Lung (tissue), 13 donors: ENCODE measurements around the gene IL23A. TPM values are rescaled to one million over a fixed set of nuclear protein-coding genes. Genes with fewer than 3 reads are reported as not detected.

Source experiments
- ATAC-seq: fragments of 200-7000 bp; cut with Tn5 transposase; one replicate; pipeline ENCODE4 v1.9.1; 2020; ENCODE audit warnings: moderate number of reproducible peaks; ENCODE audit not compliant: insufficient read depth, low FRiP score
- DNase-seq, 3 donors: peaks; one replicate each; pipeline ENCODE4 v3.0.0-alpha.2; 2013 to 2017
- H3K27ac ChIP-seq, 2 donors: one replicate each; pipeline ENCODE4 v1.5.1; 2013; ENCODE audit warnings: mild to moderate bottlenecking in 2 of 2, moderate library complexity in 2 of 2, control low read depth in 1 of 2, inconsistent platforms in 1 of 2, low read depth in 1 of 2, low read length in 1 of 2
- H3K27me3 ChIP-seq, 3 donors: one replicate each; pipeline ENCODE4 v1.5.1; 2013; ENCODE audit warnings: low read length in 2 of 3; ENCODE audit not compliant: control insufficient read depth in 3 of 3, insufficient read depth in 3 of 3
- H3K36me3 ChIP-seq, 4 donors: one replicate each; pipeline ENCODE4 v1.5.1; 2013; ENCODE audit warnings: low read length in 4 of 4, mild to moderate bottlenecking in 1 of 4, moderate library complexity in 1 of 4; ENCODE audit not compliant: control insufficient read depth in 4 of 4, insufficient read depth in 4 of 4
- H3K4me1 ChIP-seq, 5 donors: one replicate each; pipeline ENCODE4 v1.5.1; 2013; ENCODE audit warnings: low read length in 5 of 5, mild to moderate bottlenecking in 2 of 5, moderate library complexity in 1 of 5; ENCODE audit not compliant: control insufficient read depth in 5 of 5, insufficient read depth in 5 of 5
- H3K4me3 ChIP-seq: one replicate; pipeline ENCODE4 v1.5.1; 2013; ENCODE audit warnings: mild to moderate bottlenecking, control low read depth, moderate library complexity
- H3K9ac ChIP-seq, 2 donors: one replicate each; pipeline ENCODE4 v1.5.1; 2013; ENCODE audit warnings: low read length in 2 of 2, control low read depth in 1 of 2; ENCODE audit not compliant: insufficient read depth in 1 of 2
- H3K9me3 ChIP-seq, 4 donors: one replicate each; pipeline ENCODE4 v1.5.1; 2013; ENCODE audit warnings: low read length in 3 of 4, mild to moderate bottlenecking in 1 of 4, moderate library complexity in 1 of 4; ENCODE audit not compliant: control insufficient read depth in 4 of 4, insufficient read depth in 3 of 4
- WGBS, 2 donors: extraction: QIAGEN DNeasy Blood & Tissue Kit; methylation state at CpG; one replicate each; pipeline ENCODE4 v1.1.7; 2013; 5-methylcytosine and 5-hydroxymethylcytosine counted together
- polyA plus RNA-seq, 2 donors: library from polyadenylated mRNA; stranded (reverse); fragments of 200-250 nt; gene quantifications; one replicate each; pipeline ENCODE4 v1.2.1, GENCODE V29; 2013
- small RNA-seq: library from RNA; depleted of rRNA; stranded (forward); fragments of <200 nt; gene quantifications from one replicate; pipeline ENCODE3, GENCODE V24; 2014; ENCODE audit warnings: low replicate concordance
- total RNA-seq, 2 donors: library from RNA; depleted of rRNA in 1 of 2; stranded (reverse); fragments of >200 nt in 1 of 2; gene quantifications; one replicate each; pipeline ENCODE4 v1.2.1, GENCODE V29; 2014 to 2021
- TF ChIP-seq, protein P1 (sequence below): IDR thresholded peaks from 2 replicates; pipeline ENCODE4 v1.5.1; 2012; ENCODE audit warnings: mild to moderate bottlenecking; ENCODE audit errors: control extremely low read depth, extremely low read depth
- donor health status: control.
- donor health status: control.
- donor health status: Bipolar disorder and iron deficiency.
- donor health status: healthy.
- donor health status: DM: yes; HTN: yes; CAD: no.

IL23A gene
- total and polyA plus RNA-seq, 4 donors, result 0.34 to 4.0 (median 0.60) TPM

DNA sequence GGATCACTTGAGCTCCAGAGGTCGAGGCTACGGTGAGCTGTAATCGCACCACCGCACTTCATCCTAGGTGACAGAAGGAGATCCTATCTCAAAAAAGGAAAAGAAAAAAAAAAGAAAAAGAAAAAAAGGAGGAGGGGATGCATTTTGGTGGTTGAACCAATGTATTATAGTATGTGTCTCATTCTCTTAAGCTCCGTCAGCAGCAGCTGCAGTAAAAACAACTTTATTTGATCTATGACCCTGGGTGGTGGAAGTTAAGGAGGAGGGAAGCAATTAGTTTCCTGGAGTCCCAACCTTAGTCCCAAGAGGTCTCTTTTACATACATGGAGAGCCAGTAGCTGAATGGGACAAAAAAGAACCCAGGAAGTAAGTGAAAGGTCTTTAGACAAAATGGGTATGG, 50.7 kb downstream of the IL23A start:
- ATAC-seq (no peak), DNase-seq (peak in 1 of 3 donors; percentile 9)
- TF ChIP-seq, protein P1, sequence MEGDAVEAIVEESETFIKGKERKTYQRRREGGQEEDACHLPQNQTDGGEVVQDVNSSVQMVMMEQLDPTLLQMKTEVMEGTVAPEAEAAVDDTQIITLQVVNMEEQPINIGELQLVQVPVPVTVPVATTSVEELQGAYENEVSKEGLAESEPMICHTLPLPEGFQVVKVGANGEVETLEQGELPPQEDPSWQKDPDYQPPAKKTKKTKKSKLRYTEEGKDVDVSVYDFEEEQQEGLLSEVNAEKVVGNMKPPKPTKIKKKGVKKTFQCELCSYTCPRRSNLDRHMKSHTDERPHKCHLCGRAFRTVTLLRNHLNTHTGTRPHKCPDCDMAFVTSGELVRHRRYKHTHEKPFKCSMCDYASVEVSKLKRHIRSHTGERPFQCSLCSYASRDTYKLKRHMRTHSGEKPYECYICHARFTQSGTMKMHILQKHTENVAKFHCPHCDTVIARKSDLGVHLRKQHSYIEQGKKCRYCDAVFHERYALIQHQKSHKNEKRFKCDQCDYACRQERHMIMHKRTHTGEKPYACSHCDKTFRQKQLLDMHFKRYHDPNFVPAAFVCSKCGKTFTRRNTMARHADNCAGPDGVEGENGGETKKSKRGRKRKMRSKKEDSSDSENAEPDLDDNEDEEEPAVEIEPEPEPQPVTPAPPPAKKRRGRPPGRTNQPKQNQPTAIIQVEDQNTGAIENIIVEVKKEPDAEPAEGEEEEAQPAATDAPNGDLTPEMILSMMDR, result no peak
- no peaks in the 10 kb centered on the region for H3K9me3 ChIP-seq
- peaks cover 0 to 9% (median 0%) of the 10 kb centered on the region in 5 donors for H3K4me1 ChIP-seq
- no peaks in the 10 kb centered on the region for H3K27me3 ChIP-seq
- no peak overlapping the region for H3K9ac ChIP-seq
- no peak overlapping the region for H3K27ac ChIP-seq
- no peak overlapping the region for H3K4me3 ChIP-seq
- 82 to 88% methylated on average over 5 of the region's 5 CpGs for WGBS, 2 donors
- H3K36me3 ChIP-seq, result no peaks in the 10 kb centered on the region

Small RNAs within 50 kb of the gene (small RNA-seq; reads per million reads assigned to genes)
- gene RNU7-40P, result not detected

Other genes starting within 250 kb of the IL23A start
- gene PA2G4, start 234.3 kb upstream of the IL23A start, total RNA-seq, result 10 to 100 TPM; 80.2 to 81.3 TPM
- gene PA2G4, start 234.3 kb upstream of the IL23A start, polyA plus RNA-seq, result 100 to 1,000 TPM in 1 of 2 donors, 10 to 100 TPM in 1; 97.6 to 137 TPM
- gene RPL41, start 222.3 kb upstream of the IL23A start, total RNA-seq, result 1,000 to 10,000 TPM; 1,569 to 3,132 TPM
- gene RPL41, start 222.3 kb upstream of the IL23A start, polyA plus RNA-seq, result 1,000 to 10,000 TPM; 4,690 to 5,737 TPM
- 1 to 10 TPM; 2.5 to 7.9 TPM for gene ZC3H10, start 220.6 kb upstream of the IL23A start, total RNA-seq
- gene ZC3H10, start 220.6 kb upstream of the IL23A start, polyA plus RNA-seq, result 1 to 10 TPM; 3.1 to 3.5 TPM
- 100 to 1,000 TPM in 1 of 2 donors, 10 to 100 TPM in 1; 57.4 to 131 TPM for gene ESYT1, start 210.6 kb upstream of the IL23A start, total RNA-seq
- gene ESYT1, start 210.6 kb upstream of the IL23A start, polyA plus RNA-seq, result 10 to 100 TPM; 23.5 to 71.0 TPM
- gene MYL6B, start 186.3 kb upstream of the IL23A start, total RNA-seq, result 10 to 100 TPM; 39.1 to 46.1 TPM
- 10 to 100 TPM; 20.7 to 40.3 TPM for gene MYL6B, start 186.3 kb upstream of the IL23A start, polyA plus RNA-seq
- 1,000 to 10,000 TPM; 1,471 to 1,783 TPM for gene MYL6, start 180.5 kb upstream of the IL23A start, total RNA-seq
- 1,000 to 10,000 TPM; 2,612 to 3,593 TPM for gene MYL6, start 180.5 kb upstream of the IL23A start, polyA plus RNA-seq
- gene SMARCC2, start 149.4 kb upstream of the IL23A start, total RNA-seq, result 10 to 100 TPM; 66.5 to 97.5 TPM
- 10 to 100 TPM; 23.9 to 29.0 TPM for gene SMARCC2, start 149.4 kb upstream of the IL23A start, polyA plus RNA-seq
- 10 to 100 TPM; 49.5 to 54.6 TPM for gene RNF41, start 117.0 kb upstream of the IL23A start, total RNA-seq
- 10 to 100 TPM; 18.1 to 40.6 TPM for gene RNF41, start 117.0 kb upstream of the IL23A start, polyA plus RNA-seq
- 10 to 100 TPM; 11.3 to 31.4 TPM for gene NABP2, start 114.5 kb upstream of the IL23A start, total RNA-seq
- 10 to 100 TPM; 22.1 to 23.8 TPM for gene NABP2, start 114.5 kb upstream of the IL23A start, polyA plus RNA-seq
- gene SLC39A5, start 108.8 kb upstream of the IL23A start, total RNA-seq, result 1 to 10 TPM in 1 of 2 donors, under 1 TPM in 1; 0.71 to 1.1 TPM
- under 1 TPM; 0.13 to 0.20 TPM for gene SLC39A5, start 108.8 kb upstream of the IL23A start, polyA plus RNA-seq
- gene ANKRD52, start 80.5 kb upstream of the IL23A start, total RNA-seq, result 10 to 100 TPM; 25.9 to 38.1 TPM
- 1 to 10 TPM; 9.2 to 9.9 TPM for gene ANKRD52, start 80.5 kb upstream of the IL23A start, polyA plus RNA-seq
- 10 to 100 TPM in 1 of 2 donors, 1 to 10 TPM in 1; 8.3 to 16.5 TPM for gene COQ10A, start 71.9 kb upstream of the IL23A start, total RNA-seq
- 10 to 100 TPM in 1 of 2 donors, 1 to 10 TPM in 1; 5.8 to 18.1 TPM for gene COQ10A, start 71.9 kb upstream of the IL23A start, polyA plus RNA-seq
- 100 to 1,000 TPM; 101 to 204 TPM for gene CS, start 38.6 kb upstream of the IL23A start, total RNA-seq
- 10 to 100 TPM; 43.1 to 87.9 TPM for gene CS, start 38.6 kb upstream of the IL23A start, polyA plus RNA-seq
- 100 to 1,000 TPM in 1 of 2 donors, 10 to 100 TPM in 1; 38.8 to 125 TPM for gene CNPY2, start 22.9 kb upstream of the IL23A start, total RNA-seq
- 100 to 1,000 TPM; 128 to 153 TPM for gene CNPY2, start 22.9 kb upstream of the IL23A start, polyA plus RNA-seq
- 10 to 100 TPM; 61.4 to 68.2 TPM for gene PAN2, start 4.9 kb upstream of the IL23A start, total RNA-seq
- 10 to 100 TPM; 22.4 to 43.0 TPM for gene PAN2, start 4.9 kb upstream of the IL23A start, polyA plus RNA-seq
- 100 to 1,000 TPM; 139 to 218 TPM for gene STAT2, start 21.2 kb downstream of the IL23A start, total RNA-seq
- gene STAT2, start 21.2 kb downstream of the IL23A start, polyA plus RNA-seq, result 10 to 100 TPM; 64.8 to 67.2 TPM
- gene APOF, start 24.0 kb downstream of the IL23A start, total RNA-seq, result under 1 TPM in 1 of 2 donors, not detected in 1; 0.12 TPM
- not detected for gene APOF, start 24.0 kb downstream of the IL23A start, polyA plus RNA-seq
- gene TIMELESS, start 110.5 kb downstream of the IL23A start, total RNA-seq, result 10 to 100 TPM in 1 of 2 donors, 1 to 10 TPM in 1; 9.9 to 11.2 TPM
- 1 to 10 TPM; 7.3 to 8.1 TPM for gene TIMELESS, start 110.5 kb downstream of the IL23A start, polyA plus RNA-seq
- gene MIP, start 115.8 kb downstream of the IL23A start, total RNA-seq, result not detected
- under 1 TPM; 0.06 to 0.08 TPM for gene MIP, start 115.8 kb downstream of the IL23A start, polyA plus RNA-seq
- 1 to 10 TPM; 2.5 to 3.4 TPM for gene SPRYD4, start 129.7 kb downstream of the IL23A start, total RNA-seq
- gene SPRYD4, start 129.7 kb downstream of the IL23A start, polyA plus RNA-seq, result 1 to 10 TPM; 2.0 to 2.2 TPM
- gene GLS2, start 149.3 kb downstream of the IL23A start, total RNA-seq, result 1 to 10 TPM; 2.6 to 4.8 TPM
- gene GLS2, start 149.3 kb downstream of the IL23A start, polyA plus RNA-seq, result 1 to 10 TPM; 1.1 to 4.5 TPM
- gene RBMS2, start 182.9 kb downstream of the IL23A start, total RNA-seq, result 10 to 100 TPM; 56.3 to 71.0 TPM
- gene RBMS2, start 182.9 kb downstream of the IL23A start, polyA plus RNA-seq, result 10 to 100 TPM; 16.3 to 29.1 TPM